AG10803 (cell line): ENCODE results near the gene SH2D3C.

Experiments used
- DNase-seq: peaks from one replicate; pipeline ENCODE4 v3.0.0; 2010; ENCODE audit warnings: low read depth
- H3K4me3 ChIP-seq: 2 replicates; pipeline ENCODE4 v1.5.1; 2011; ENCODE audit warnings: mild to moderate bottlenecking, low read length, control low read depth
- CTCF ChIP-seq: conservative IDR thresholded peaks from 2 replicates; pipeline ENCODE4 v1.5.1; 2011; ENCODE audit warnings: mild to moderate bottlenecking, low read length, control low read depth, inconsistent platforms

Gene SH2D3C

GRCh38 chr9:127805620-127806019 lies 27.2 kb upstream of the SH2D3C start:
- DNase-seq = no peak
- no peak overlapping the region for H3K4me3 ChIP-seq
- TF ChIP-seq CTCF = peak; percentile 45

- peak; percentile 58 for DNase-seq
- peak overlapping the region; percentile 87 for H3K4me3 ChIP-seq
- TF ChIP-seq CTCF = no peak
Observed at GRCh38 chr9:127803507-127804352, 25.3 kb upstream of the SH2D3C start.

GRCh38 chr9:127802576-127803443 lies 24.3 kb upstream of the SH2D3C start, which contains the start of gene FPGS:
Gene FPGS (plus strand): TSS chr9:127802882. CDS start chr9:127802925, 43 bp downstream.
- peak within 1 kb of the TSS; percentile 87 for H3K4me3 ChIP-seq
- DNase-seq = peak; percentile 88
- TF ChIP-seq CTCF = no peak

GRCh38 chr9:127801955-127802575 lies 23.6 kb upstream of the SH2D3C start:
- 0 out of 2 replicates have a peak, but pooled peaks have one; percentile 6 for TF ChIP-seq CTCF
- peak; percentile 41 for DNase-seq
- peak overlapping the region; percentile 62 for H3K4me3 ChIP-seq

GRCh38 chr9:127796852-127797370 lies 18.4 kb upstream of the SH2D3C start:
- no peak overlapping the region for H3K4me3 ChIP-seq
- no peak for TF ChIP-seq CTCF
- DNase-seq = no peak

DNA sequence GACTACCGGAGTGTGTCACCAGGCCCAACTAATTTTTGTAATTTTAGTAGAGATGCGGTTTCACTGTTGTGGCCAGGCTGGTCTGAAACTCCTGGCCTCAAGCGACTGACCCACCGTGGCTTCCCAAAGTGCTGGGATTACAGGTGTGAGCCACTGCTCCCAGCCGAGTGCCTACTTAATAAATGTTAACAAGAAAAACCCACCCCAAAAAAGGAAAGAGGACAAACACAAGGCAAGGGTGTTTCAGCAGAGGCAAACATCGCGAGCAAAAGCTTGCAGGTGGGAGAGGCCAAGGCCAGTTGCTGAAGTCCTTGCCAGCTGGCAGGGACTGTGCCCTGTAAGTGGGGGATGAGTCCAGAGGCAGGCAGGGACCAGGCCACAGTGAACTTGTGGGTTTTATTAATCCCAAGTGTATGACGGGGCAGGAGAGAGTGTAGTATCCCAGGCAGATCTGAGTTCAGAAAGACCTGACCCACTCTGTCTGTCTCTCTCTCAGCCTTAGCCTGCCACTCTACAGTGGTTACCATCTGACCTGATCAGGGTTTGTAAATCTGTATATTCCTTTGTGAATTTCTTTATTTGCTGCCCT lies 17.9 kb upstream of the SH2D3C start:
- DNase-seq = peak; percentile 54
- no peak overlapping the region for H3K4me3 ChIP-seq
- no peak for TF ChIP-seq CTCF
